HEK293 (cell line): ENCODE measurements around the gene R3HDM4.
A peak's percentile ranks its signal among the peaks of the same experiment; 100 is the strongest.

Experiments
- CTCF ChIA-PET: fragments of 350-600 bp; formaldehyde crosslinking; extraction: SDS; loops from one replicate; lab custom pipeline; 2021; ENCODE audit warnings: antibody characterized with exemption; lab: Yijun Ruan, JAX
- POLR2A ChIA-PET: fragments of 300-600 bp; formaldehyde crosslinking; extraction: SDS; loops from one replicate; lab custom pipeline; 2020; ENCODE audit warnings: antibody characterized with exemption, inconsistent platforms; lab: Yijun Ruan, JAX
- H3K27ac ChIP-seq: fragments of 200-500 bp; sonication (Bioruptor generic); 2 replicates; pipeline ENCODE4 v1.5.1; 2014; ENCODE audit warnings: low read depth, low read length, control low read depth, inconsistent platforms; ENCODE audit errors: extremely low read depth
- H3K36me3 ChIP-seq, 2 experiments: fragments of 200-500 bp in 1 of 2; sonication (Bioruptor generic) in 1 of 2; 1 replicate in 1 of 2; 2 replicates in 1 of 2; pipeline ENCODE4 v1.5.1; 2014 to 2017; ENCODE audit warnings: inconsistent platforms in 2 of 2, low read length in 2 of 2; ENCODE audit not compliant: control insufficient read depth in 2 of 2, insufficient read depth in 1 of 2
- H3K4me1 ChIP-seq: fragments of 200-500 bp; sonication (Bioruptor generic); 2 replicates; pipeline ENCODE4 v1.5.1; 2014; ENCODE audit warnings: mild to moderate bottlenecking, low read length, inconsistent platforms; ENCODE audit not compliant: control insufficient read depth, insufficient read depth
- H3K4me3 ChIP-seq: 2 replicates; pipeline ENCODE4 v1.5.1; 2011; ENCODE audit warnings: low read depth, mild to moderate bottlenecking, control low read depth, low read length, moderate library complexity
- H3K9me3 ChIP-seq: fragments of 200-500 bp; sonication (Bioruptor generic); 2 replicates; pipeline ENCODE4 v1.5.1; 2014; ENCODE audit warnings: low read depth, low read length, inconsistent platforms; ENCODE audit not compliant: control insufficient read depth, insufficient read depth
- FEZF1 ChIP-seq: fragments of 450-650 bp; formaldehyde crosslinking; IDR thresholded peaks from 2 replicates; pipeline ENCODE4 v1.5.1; 2016; ENCODE audit warnings: missing biosample characterization, missing genetic modification characterization
- GLI2 ChIP-seq: fragments of 450-650 bp; formaldehyde crosslinking; IDR thresholded peaks from 2 replicates; pipeline ENCODE4; 2017; ENCODE audit warnings: missing biosample characterization, missing genetic modification characterization, low read depth, borderline replicate concordance
- KLF16 ChIP-seq: fragments of 450-650 bp; formaldehyde crosslinking; IDR thresholded peaks from 2 replicates; pipeline ENCODE4 v1.5.1; 2017; ENCODE audit warnings: missing biosample characterization, missing genetic modification characterization
- MYNN ChIP-seq: fragments of 450-650 bp; formaldehyde crosslinking; IDR thresholded peaks from 2 replicates; pipeline ENCODE4 v1.5.1; 2016; ENCODE audit warnings: missing biosample characterization, missing genetic modification characterization, borderline replicate concordance
- PRDM1 ChIP-seq: fragments of 450-650 bp; formaldehyde crosslinking; IDR thresholded peaks from 2 replicates; pipeline ENCODE4; 2016; ENCODE audit warnings: missing biosample characterization, missing genetic modification characterization
- TSHZ1 ChIP-seq: fragments of 450-650 bp; formaldehyde crosslinking; IDR thresholded peaks from 2 replicates; pipeline ENCODE4 v1.5.1; 2016; ENCODE audit warnings: missing biosample characterization, missing genetic modification characterization, borderline replicate concordance
- ZEB2 ChIP-seq: fragments of 450-650 bp; formaldehyde crosslinking; IDR thresholded peaks from 2 replicates; pipeline ENCODE4 v1.5.1; 2016; ENCODE audit warnings: missing biosample characterization, missing genetic modification characterization
- ZFP3 ChIP-seq: fragments of 450-650 bp; formaldehyde crosslinking; IDR thresholded peaks from 2 replicates; pipeline ENCODE4 v1.5.1; 2016; ENCODE audit warnings: low read depth, missing biosample characterization, missing genetic modification characterization
- ZNF24 ChIP-seq: fragments of 450-650 bp; formaldehyde crosslinking; IDR thresholded peaks from 2 replicates; pipeline ENCODE4 v1.5.1; 2016; ENCODE audit warnings: missing biosample characterization, missing genetic modification characterization
- ZNF426 ChIP-seq: fragments of 450-650 bp; formaldehyde crosslinking; IDR thresholded peaks from 2 replicates; pipeline ENCODE4 v1.5.1; 2017; ENCODE audit warnings: missing biosample characterization, missing genetic modification characterization, mild to moderate bottlenecking, inconsistent platforms, moderate library complexity
- ZNF449 ChIP-seq: fragments of 450-650 bp; formaldehyde crosslinking; IDR thresholded peaks from 2 replicates; pipeline ENCODE4 v1.5.1; 2017; ENCODE audit warnings: missing biosample characterization, mild to moderate bottlenecking, missing genetic modification characterization, moderate library complexity
- ZNF510 ChIP-seq: fragments of 450-650 bp; formaldehyde crosslinking; IDR thresholded peaks from 2 replicates; pipeline ENCODE4 v1.5.1; 2018; ENCODE audit warnings: mild to moderate bottlenecking, missing genetic modification characterization, missing biosample characterization; ENCODE audit not compliant: insufficient replicate concordance
- ZNF530 ChIP-seq: fragments of 450-650 bp; formaldehyde crosslinking; IDR thresholded peaks from 2 replicates; pipeline ENCODE4 v1.5.1; 2016; ENCODE audit warnings: low read depth, missing biosample characterization, missing genetic modification characterization
- ZNF558 ChIP-seq: fragments of 450-650 bp; formaldehyde crosslinking; IDR thresholded peaks from 2 replicates; pipeline ENCODE4 v1.5.1; 2016; ENCODE audit warnings: missing biosample characterization, missing genetic modification characterization
- ZNF561 ChIP-seq: fragments of 450-650 bp; IDR thresholded peaks from 2 replicates; pipeline ENCODE4 v1.5.1; 2018; ENCODE audit warnings: missing biosample characterization, missing genetic modification characterization, borderline replicate concordance
- ZNF610 ChIP-seq: fragments of 450-650 bp; formaldehyde crosslinking; IDR thresholded peaks from 2 replicates; pipeline ENCODE4 v1.5.1; 2016; ENCODE audit warnings: missing biosample characterization, missing genetic modification characterization, borderline replicate concordance
- ZNF843 ChIP-seq: fragments of 450-650 bp; formaldehyde crosslinking; IDR thresholded peaks from 2 replicates; pipeline ENCODE4 v1.5.1; 2016; ENCODE audit warnings: missing biosample characterization, missing genetic modification characterization
- ZSCAN16 ChIP-seq: fragments of 450-650 bp; formaldehyde crosslinking; IDR thresholded peaks from 2 replicates; pipeline ENCODE4 v1.5.1; 2016; ENCODE audit warnings: missing biosample characterization, missing genetic modification characterization
- ZXDB ChIP-seq: fragments of 450-650 bp; formaldehyde crosslinking; IDR thresholded peaks from 2 replicates; pipeline ENCODE4 v1.5.1; 2016; ENCODE audit warnings: missing biosample characterization, missing genetic modification characterization

Gene R3HDM4

GRCh38 chr19:902093-902370 lies 11.0 kb downstream of the R3HDM4 start:
- CTCF ChIA-PET, result interaction anchor here (0.7 to 1.2 kb wide), 3 partner anchors 38 to 349 kb away, joined by 3 to 6 read pairs (median 4); no protein-coding TSS in a partner anchor
- H3K36me3 ChIP-seq, result peaks cover 0 to 15% of the 10 kb centered on the region in 2 experiments; a peak in 1 of 3 replicates
- TF ChIP-seq ZEB2 (tag by site-specific recombination), result no peak
- no peak for TF ChIP-seq ZNF426 (tag by site-specific recombination)
- TF ChIP-seq KLF16, result no peak
- TF ChIP-seq MYNN (tag by site-specific recombination), result no peak
- TF ChIP-seq ZNF530 (tag by site-specific recombination), result no peak
- no peak for TF ChIP-seq ZNF510 (tag by site-specific recombination)
- TF ChIP-seq ZXDB (tag by site-specific recombination), result no peak
- no peak for TF ChIP-seq ZNF843 (tag by site-specific recombination)
- TF ChIP-seq FEZF1, result no peak
- TF ChIP-seq PRDM1 (tag by site-specific recombination), result no peak
- TF ChIP-seq ZNF24, result no peak
- TF ChIP-seq ZNF561 (tag by site-specific recombination), result no peak
- TF ChIP-seq ZSCAN16 (tag by site-specific recombination), result no peak
- TF ChIP-seq GLI2 (tag by site-specific recombination), result no peak
- TF ChIP-seq ZNF558 (tag by site-specific recombination), result no peak
- TF ChIP-seq ZNF449, result no peak
- TF ChIP-seq ZNF610 (tag by site-specific recombination), result no peak
- H3K27ac ChIP-seq, result no peak overlapping the region
- H3K4me3 ChIP-seq, result no peak overlapping the region
- no peaks in the 10 kb centered on the region; the same call in 1 of the 2 replicates for H3K4me1 ChIP-seq
- POLR2A ChIA-PET, result no interaction called here
- H3K9me3 ChIP-seq, result no peaks in the 10 kb centered on the region

- CTCF ChIA-PET, result interaction anchor here (0.7 to 1.2 kb wide), 2 partner anchors 37 to 80 kb away, joined by 4 to 6 read pairs; no protein-coding TSS in a partner anchor
- no peak overlapping the region for H3K27ac ChIP-seq
- peaks cover 0 to 15% of the 10 kb centered on the region in 2 experiments; a peak in 1 of 3 replicates for H3K36me3 ChIP-seq
- no peaks in the 10 kb centered on the region for H3K9me3 ChIP-seq
- no peak for TF ChIP-seq TSHZ1 (tag by site-specific recombination)
- TF ChIP-seq ZFP3 (tag by site-specific recombination), result peak; percentile 84
- TF ChIP-seq, all 188 proteins: peak for 1
- no peaks in the 10 kb centered on the region; the same call in 1 of the 2 replicates for H3K4me1 ChIP-seq
- no peak overlapping the region for H3K4me3 ChIP-seq
- POLR2A ChIA-PET, result interaction anchor here (0.7 kb wide), 1 partner anchor 21 kb away, joined by 7 read pairs; no protein-coding TSS in a partner anchor
These were observed 11.6 kb downstream of the R3HDM4 start for GRCh38 chr19:901216-902092.
